Adipose tissue (tissue), 3 donors: ENCODE data around the gene STIL. TPM values are rescaled to one million over a fixed set of nuclear protein-coding genes. Genes with fewer than 3 reads are reported as not detected.
"Not testable (repeated sequence)": the region's sequence is repeated elsewhere in the genome, so short reads cannot be mapped to it uniquely, and the experiment has no call there.

Experiments used
- H3K27ac ChIP-seq: one replicate; pipeline ENCODE4 v1.5.1; 2013; ENCODE audit warnings: low read depth, low read length
- WGBS, 3 donors: extraction: QIAGEN DNeasy Blood & Tissue Kit; methylation state at CpG; one replicate each; pipeline ENCODE4 v1.1.7; 2013; 5-methylcytosine and 5-hydroxymethylcytosine counted together
- polyA plus RNA-seq, 3 donors: library from polyadenylated mRNA; stranded (reverse); fragments of 200-250 nt; gene quantifications; one replicate each; pipeline ENCODE4 v1.2.3, GENCODE V29; 2013
- donor health status: healthy with polysubstance abuse.
- donor health status: Bipolar disorder and iron deficiency.
- donor health status: healthy.

STIL gene
- polyA plus RNA-seq: under 1 TPM; 0.22 to 0.56 (median 0.36) TPM

DNA sequence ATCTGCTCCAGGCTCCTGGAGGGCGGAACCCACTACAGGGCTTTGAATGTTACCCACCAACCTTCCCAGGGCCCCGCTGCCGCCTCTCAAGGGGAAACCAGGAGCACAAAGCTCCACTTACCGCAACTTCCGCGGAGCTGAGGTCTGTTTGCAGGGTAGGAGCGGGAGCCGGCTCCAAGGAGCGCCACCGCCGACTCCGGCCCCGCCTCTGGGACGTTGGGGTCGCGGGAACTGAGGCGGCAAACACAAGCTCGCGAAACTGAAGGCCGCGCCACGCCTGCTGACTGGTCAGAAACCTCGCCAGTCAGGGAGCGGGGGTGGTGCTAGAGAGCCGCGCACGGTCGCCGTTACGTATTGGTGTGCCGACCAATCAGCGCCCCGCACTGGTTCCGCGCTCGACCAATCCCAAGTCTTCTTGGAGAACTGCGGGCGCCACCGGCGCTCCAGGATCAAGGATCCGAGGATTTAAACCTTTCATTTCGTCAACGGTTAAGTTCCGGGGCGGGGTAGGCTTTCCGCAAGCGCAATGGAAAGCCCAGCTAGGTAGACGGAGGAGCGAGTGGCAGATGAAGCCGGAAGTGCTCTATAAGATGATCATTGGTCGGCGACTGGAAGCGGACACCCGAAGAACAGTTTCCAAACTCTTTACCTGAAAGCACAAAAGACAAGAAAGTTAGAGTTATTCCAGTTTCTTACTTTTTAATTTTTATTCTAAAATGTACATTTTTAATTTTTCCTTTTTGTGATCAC lies at the start of gene STIL:
Gene STIL, minus strand, starts transcription at position 233 of the 750 bp plus-strand sequence. CDS start 3,828 bp downstream, outside the sequence.
- no peak within 1 kb of the TSS for H3K27ac ChIP-seq
- 0 to 1% (median 1%) methylated on average over 54 of the region's 54 CpGs for WGBS, 3 donors

- 98 to 100% (median 100%) methylated on average over 1 of the region's 1 CpG for WGBS, 3 donors
- H3K27ac ChIP-seq: no peak overlapping the region
Observed at GRCh38 chr1:47362828-47363227, 48.9 kb upstream of the STIL start.

- 75 to 85% (median 79%) methylated on average over 3 of the region's 3 CpGs for WGBS, 3 donors
- no peak overlapping the region for H3K27ac ChIP-seq
Observed at GRCh38 chr1:47361380-47361779, 47.4 kb upstream of the STIL start.

- 93 to 98% (median 94%) methylated on average over 2 of the region's 2 CpGs for WGBS, 3 donors
- no peak overlapping the region for H3K27ac ChIP-seq
Observed at GRCh38 chr1:47351305-47351704, 37.4 kb upstream of the STIL start.

DNA sequence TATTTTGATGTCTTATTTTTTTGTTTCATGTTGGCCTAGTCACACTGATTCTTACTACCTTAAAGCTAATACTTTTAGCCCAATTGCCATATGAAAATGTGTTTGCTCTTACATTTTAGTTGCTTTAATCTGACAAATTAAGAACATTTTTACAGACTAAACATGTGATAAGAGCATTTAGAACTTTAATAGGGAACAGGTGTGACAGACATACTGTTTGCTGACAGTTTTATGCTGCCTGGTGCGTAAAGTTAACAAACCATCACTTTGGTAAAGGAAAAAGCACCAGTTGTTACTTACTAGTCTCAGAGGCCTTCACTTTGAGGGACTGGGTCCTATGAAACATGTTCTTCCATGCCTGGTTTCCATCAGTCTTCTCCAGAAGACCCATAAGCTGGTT lies 34.3 kb upstream of the STIL start:
- WGBS, 3 donors: 77 to 97% (median 94%) methylated on average over 1 of the region's 1 CpG

DNA sequence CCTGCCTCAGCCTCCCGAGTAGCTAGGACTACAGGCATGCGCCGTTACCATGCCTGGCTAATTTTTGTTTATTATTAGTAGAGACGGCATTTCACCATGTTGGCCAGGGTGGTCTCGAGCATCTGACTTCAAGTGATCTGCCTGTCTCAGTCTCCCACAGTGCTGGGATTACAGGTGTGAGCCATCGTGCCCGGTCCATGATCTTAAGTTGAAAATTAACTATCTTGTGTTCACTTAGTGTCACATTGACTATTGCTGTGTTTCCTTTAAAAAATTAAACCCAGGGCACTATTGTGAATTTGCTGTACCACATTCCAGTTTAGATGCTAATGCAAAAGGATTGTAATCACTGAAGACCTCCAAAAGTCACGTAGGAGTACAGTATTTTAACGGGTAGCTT lies 33.8 kb upstream of the STIL start:
- no peak overlapping the region for H3K27ac ChIP-seq
- 70 to 94% (median 90%) methylated on average over 9 of the region's 9 CpGs for WGBS, 3 donors

More for the DNA sequence above, 34.3 kb upstream of the STIL start:
- H3K27ac ChIP-seq: no peak overlapping the region

GRCh38 chr1:47346979-47347378 lies 33.0 kb upstream of the STIL start:
- not testable (repeated sequence) for H3K27ac ChIP-seq
- WGBS, 3 donors: 94 to 100% (median 98%) methylated on average over 5 of the region's 5 CpGs

GRCh38 chr1:47340227-47340626 lies 26.3 kb upstream of the STIL start:
- H3K27ac ChIP-seq: no peak overlapping the region
- WGBS, 3 donors: 45 to 73% (median 68%) methylated on average over 4 of the region's 4 CpGs

- H3K27ac ChIP-seq: no peak overlapping the region
Observed at GRCh38 chr1:47338249-47339077, 24.5 kb upstream of the STIL start.

GRCh38 chr1:47337350-47337749 lies 23.4 kb upstream of the STIL start:
- whole genome bisulfite sequencing, 3 donors: 79 to 94% (median 83%) methylated on average over 6 of the region's 6 CpGs
- H3K27ac ChIP-seq: no peak overlapping the region

DNA sequence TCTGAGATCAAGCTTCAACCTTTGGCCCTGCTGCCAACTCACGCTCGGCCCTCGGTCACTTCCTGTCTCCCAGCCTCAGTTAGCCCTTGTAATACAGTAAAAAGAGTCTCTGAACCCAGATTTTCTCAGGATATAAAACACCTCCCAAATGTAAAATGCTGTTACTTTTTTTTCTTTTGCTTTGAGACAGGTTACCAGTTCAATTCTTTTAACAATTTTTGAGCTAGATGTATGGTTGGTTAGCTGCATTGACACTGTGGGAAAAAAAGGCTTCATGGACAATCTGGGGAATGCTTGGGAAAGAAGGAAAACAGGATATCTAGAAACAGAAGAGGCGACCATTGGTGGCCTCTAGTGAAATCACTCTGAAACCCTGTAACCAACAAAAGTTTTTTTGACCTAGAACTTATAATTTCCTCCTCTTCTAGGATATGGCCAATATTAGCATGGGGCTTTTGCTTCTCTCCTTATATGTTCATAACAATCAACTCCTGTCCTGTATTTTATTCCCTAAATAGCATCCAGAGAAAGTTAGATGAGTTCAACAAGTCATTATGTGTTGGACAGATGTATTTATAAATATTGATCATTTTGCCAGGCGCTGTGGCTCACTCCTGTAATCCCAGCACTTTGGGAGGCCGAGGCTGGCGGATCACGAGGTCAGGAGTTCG lies 21.0 kb upstream of the STIL start:
- WGBS, 3 donors: 44 to 53% (median 51%) methylated on average over 9 of the region's 9 CpGs
- peak overlapping the region; percentile 77 for H3K27ac ChIP-seq

- WGBS, 3 donors: 0 to 1% (median 0%) methylated on average over 62 to 90 of the region's 90 CpGs
- peak overlapping the region; percentile 77 for H3K27ac ChIP-seq
Observed at GRCh38 chr1:47333922-47334764, 20.2 kb upstream of the STIL start.

GRCh38 chr1:47333578-47333921 lies 19.6 kb upstream of the STIL start, which contains the start of gene CMPK1:
TSS of gene CMPK1 (plus strand) at chr1:47333790. CDS start at chr1:47333946, 156 bp downstream.
- peak within 1 kb of the TSS; percentile 77 for H3K27ac ChIP-seq
- WGBS, 3 donors: 0 to 3% (median 1%) methylated on average over 6 to 39 of the region's 40 CpGs

DNA sequence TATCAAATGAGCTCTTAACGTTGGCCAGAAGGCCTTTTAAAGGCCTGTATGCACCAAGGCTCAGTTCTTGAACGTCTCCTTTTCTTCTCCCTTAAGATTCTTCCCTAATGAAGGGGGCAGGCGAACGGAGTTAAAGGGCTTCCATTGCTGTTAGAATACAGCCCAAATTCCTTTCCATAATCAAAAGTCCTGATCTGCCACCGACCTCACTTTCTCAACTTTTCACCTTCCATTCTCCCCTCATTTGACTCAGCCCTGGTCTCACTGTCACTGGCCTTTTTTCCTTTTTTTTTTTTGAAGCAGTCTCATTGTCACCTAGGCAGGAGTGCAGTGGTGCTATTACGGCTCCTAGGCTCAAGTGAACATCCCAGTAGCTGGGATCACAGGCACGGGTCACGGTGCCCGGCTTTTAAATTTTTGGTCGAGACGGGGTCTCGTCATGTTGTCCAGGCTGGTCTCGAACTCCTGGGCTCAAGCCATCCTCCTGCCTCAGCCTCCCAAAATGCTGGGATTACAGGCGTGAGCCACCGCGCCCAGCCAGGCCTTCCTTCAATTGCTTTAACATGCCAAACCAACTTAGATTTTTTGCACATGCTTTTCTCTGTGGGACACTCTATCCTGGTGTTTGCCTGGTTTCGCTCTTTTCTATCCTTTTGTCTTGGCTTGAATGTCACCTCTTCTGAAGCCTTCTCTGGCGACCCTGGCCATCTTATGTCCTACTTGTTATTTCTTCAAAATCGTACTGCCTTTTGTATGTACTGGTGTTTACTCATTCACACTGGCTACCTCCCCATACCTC lies 19.0 kb upstream of the STIL start:
- WGBS, 3 donors: 30 to 50% (median 49%) methylated on average over 19 of the region's 19 CpGs
- H3K27ac ChIP-seq: peak overlapping the region; percentile 8

DNA sequence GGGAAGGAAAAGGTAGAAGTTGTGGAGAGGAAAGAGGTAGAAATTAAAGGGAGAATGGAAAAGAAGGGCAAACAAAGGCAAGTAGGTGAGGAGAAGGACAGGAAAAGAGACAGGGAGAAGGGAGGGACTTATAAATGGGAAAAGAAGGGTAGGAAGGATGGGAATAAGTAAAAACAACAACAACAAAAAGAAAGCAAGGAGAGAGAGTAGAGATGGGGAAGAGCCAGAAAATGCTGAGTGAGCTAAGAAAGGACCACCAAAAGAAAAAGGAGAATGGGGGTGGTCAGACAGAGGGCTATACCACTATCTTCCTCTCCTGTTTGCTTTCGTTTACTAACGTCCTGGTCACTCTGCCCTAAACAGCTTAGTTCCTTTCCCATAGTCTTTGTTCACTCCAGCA lies 17.9 kb upstream of the STIL start:
- H3K27ac ChIP-seq: no peak overlapping the region
- 74 to 85% (median 79%) methylated on average over 2 of the region's 2 CpGs for WGBS, 3 donors

DNA sequence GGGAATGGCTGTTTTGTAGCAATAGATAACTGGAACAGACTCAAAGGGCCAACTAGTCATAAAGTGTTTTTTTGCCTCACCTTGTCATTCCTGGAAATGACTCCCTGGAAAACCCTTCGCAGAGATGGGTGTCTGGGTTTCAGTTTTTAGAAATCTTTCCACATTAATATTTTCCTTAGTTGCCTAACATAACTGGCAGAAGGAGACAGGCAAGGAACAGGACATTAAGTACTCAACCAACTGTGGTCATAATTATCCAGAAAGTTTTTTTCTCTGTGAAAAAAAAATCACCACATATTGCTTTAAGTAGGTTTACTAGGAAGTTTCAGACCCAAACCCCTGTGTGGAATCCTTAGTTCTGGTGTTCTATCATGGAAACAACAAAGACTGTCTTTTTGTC lies 16.3 kb upstream of the STIL start:
- no peak overlapping the region for H3K27ac ChIP-seq
- 83 to 94% (median 87%) methylated on average over 1 of the region's 1 CpG for WGBS, 3 donors

- WGBS, 3 donors: 91 to 96% (median 91%) methylated on average over 3 of the region's 3 CpGs
- H3K27ac ChIP-seq: no peak overlapping the region
Observed at GRCh38 chr1:47328992-47329391, 15.0 kb upstream of the STIL start.
